ENCODE data around the gene BBS9. TPM values are rescaled to one million over a fixed set of nuclear protein-coding genes. Genes with fewer than 3 reads are reported as not detected.

The BBS9 gene
- total and polyA plus RNA-seq, 4 donors = 2.3 to 9.5 (median 4.5) TPM

GRCh38 chr7:33156441-33156840 is 27.1 kb downstream of the BBS9 start:
- no peaks in the 10 kb centered on the region for H3K9me3 ChIP-seq (ENCODE audit: control insufficient read depth in 4 of 4, low read length in 3 of 4)
- H3K36me3 ChIP-seq (ENCODE audit: control insufficient read depth in 4 of 4, insufficient read depth in 3 of 4, low read depth in 1 of 4, low read length in 3 of 4) = peaks cover 0 to 3% (median 0%) of the 10 kb centered on the region in 4 donors
- H3K4me1 ChIP-seq (ENCODE audit: control insufficient read depth in 4 of 4, insufficient read depth in 4 of 4, low read length in 3 of 4) = no peaks in the 10 kb centered on the region
- no peak overlapping the region for H3K27ac ChIP-seq (ENCODE audit: low read depth in 1 of 2, low read length in 2 of 2)
- no peaks in the 10 kb centered on the region for H3K27me3 ChIP-seq (ENCODE audit: control insufficient read depth in 4 of 4, insufficient read depth in 4 of 4, low read length in 3 of 4)
- no peak overlapping the region for H3K9ac ChIP-seq (ENCODE audit: low read depth in 1 of 2, low read length in 2 of 2)
- WGBS = 94% methylated on average over 2 of the region's 2 CpGs
- TF ChIP-seq SP1 (IDR thresholded peaks at IDR 0.05) = no peak
- no peak for DNase-seq (ENCODE audit: low spot score)
- H3K4me3 ChIP-seq (ENCODE audit: low read depth in 1 of 3, low read length in 3 of 3) = no peak overlapping the region

- H3K9ac ChIP-seq (ENCODE audit: low read depth in 1 of 2, low read length in 2 of 2) = no peak overlapping the region
- H3K4me3 ChIP-seq (ENCODE audit: low read depth in 1 of 3, low read length in 3 of 3) = no peak overlapping the region
- TF ChIP-seq NR2F2 (IDR thresholded peaks at IDR 0.05) = no peak
- TF ChIP-seq HNF4G (IDR thresholded peaks at IDR 0.05) = no peak
- no peaks in the 10 kb centered on the region for H3K27me3 ChIP-seq (ENCODE audit: control insufficient read depth in 4 of 4, insufficient read depth in 4 of 4, low read length in 3 of 4)
- 49% methylated on average over 1 of the region's 1 CpG for WGBS
- H3K4me1 ChIP-seq (ENCODE audit: control insufficient read depth in 4 of 4, insufficient read depth in 4 of 4, low read length in 3 of 4) = no peaks in the 10 kb centered on the region
- no peaks in the 10 kb centered on the region for H3K9me3 ChIP-seq (ENCODE audit: control insufficient read depth in 4 of 4, low read length in 3 of 4)
- peaks cover 0 to 3% (median 0%) of the 10 kb centered on the region in 4 donors for H3K36me3 ChIP-seq (ENCODE audit: control insufficient read depth in 4 of 4, insufficient read depth in 3 of 4, low read depth in 1 of 4, low read length in 3 of 4)
- H3K27ac ChIP-seq (ENCODE audit: low read depth in 1 of 2, low read length in 2 of 2) = no peak overlapping the region
- no peak for DNase-seq (ENCODE audit: low spot score)
Measured at GRCh38 chr7:33157311-33157710, 27.9 kb downstream of the BBS9 start.

- Histone ChIP-seq H3K27me3 (ENCODE audit: control insufficient read depth in 4 of 4, insufficient read depth in 4 of 4, low read length in 3 of 4) (no peaks in the 10 kb centered on the region), H3K9me3 (ENCODE audit: control insufficient read depth in 4 of 4, low read length in 3 of 4) (no peaks in the 10 kb centered on the region), H3K4me1 (ENCODE audit: control insufficient read depth in 4 of 4, insufficient read depth in 4 of 4, low read length in 3 of 4) (no peaks in the 10 kb centered on the region), H3K36me3 (ENCODE audit: control insufficient read depth in 4 of 4, insufficient read depth in 3 of 4, low read depth in 1 of 4, low read length in 3 of 4) (peaks cover 0 to 3% (median 0%) of the 10 kb centered on the region in 4 donors), H3K9ac (ENCODE audit: low read depth in 1 of 2, low read length in 2 of 2) (no peak overlapping the region), H3K27ac (ENCODE audit: low read depth in 1 of 2, low read length in 2 of 2) (no peak overlapping the region), H3K4me3 (ENCODE audit: low read depth in 1 of 3, low read length in 3 of 3) (no peak overlapping the region)
- 51% methylated on average over 2 of the region's 2 CpGs for WGBS
- TF ChIP-seq JUND (IDR thresholded peaks at IDR 0.05) (no peak), REST (IDR thresholded peaks at IDR 0.05) (no peak), SP1 (IDR thresholded peaks at IDR 0.05) (no peak), TAF1 (conservative IDR thresholded peaks at IDR 0.05) (no peak), NR2F2 (IDR thresholded peaks at IDR 0.05) (no peak), EGR1 (IDR thresholded peaks at IDR 0.05; ENCODE audit: low read depth in 2 of 2) (no peak), FOXA2 (IDR thresholded peaks at IDR 0.05) (no peak), ATF3 (IDR thresholded peaks at IDR 0.05) (no peak), GABPA (IDR thresholded peaks at IDR 0.05 in 1 of 2, conservative IDR thresholded peaks at IDR 0.05 in 1 of 2) (no peak), HNF4A (conservative IDR thresholded peaks at IDR 0.05) (no peak), FOXA1 (IDR thresholded peaks at IDR 0.05) (no peak), RXRA (IDR thresholded peaks at IDR 0.05) (no peak), MAX (IDR thresholded peaks at IDR 0.05) (no peak), RAD21 (IDR thresholded peaks at IDR 0.05) (no peak)
- no peak for DNase-seq (ENCODE audit: low spot score)
Measured at GRCh38 chr7:33157781-33158180, 28.4 kb downstream of the BBS9 start.
